Suppressor macrophage treated with lipopolysaccharide for 4 hours (primary cell): ENCODE measurements around the gene KCTD17.

ENCODE experiments used
- DNase-seq: peaks from one replicate; pipeline ENCODE4 v3.0.0-alpha.2; 2020

KCTD17 gene

GRCh38 chr22:37109242-37109917 is 57.8 kb downstream of the KCTD17 start, which contains the start of gene TMPRSS6:
Gene TMPRSS6 (minus strand): TSS chr22:37109713. CDS start chr22:37103417, 6,296 bp downstream.
- no peak for DNase-seq

GRCh38 chr22:37111156-37111717 is 59.7 kb downstream of the KCTD17 start:
- no peak for DNase-seq

GRCh38 chr22:37112084-37112728 is 60.7 kb downstream of the KCTD17 start:
- DNase-seq: no peak
